Muscle of leg (tissue), 11 donors: ENCODE measurements around the gene ZNF439. TPM values are rescaled to one million over a fixed set of nuclear protein-coding genes. Genes with fewer than 3 reads are reported as not detected.
A peak's percentile ranks its signal among the peaks of the same experiment; 100 is the strongest.
"Not testable (repeated sequence)": the region's sequence is repeated elsewhere in the genome, so short reads cannot be mapped to it uniquely, and the experiment has no call there.

Experiments
- DNase-seq: peaks from one replicate; pipeline ENCODE4 v3.0.0; 2013
- H3K27ac ChIP-seq: one replicate; pipeline ENCODE4 v1.5.1; 2013; ENCODE audit warnings: mild to moderate bottlenecking, low read length, control low read depth
- H3K27me3 ChIP-seq: one replicate; pipeline ENCODE4 v1.6.1; 2013; ENCODE audit warnings: low read length; ENCODE audit not compliant: control insufficient read depth, insufficient read depth
- H3K36me3 ChIP-seq: one replicate; pipeline ENCODE4 v1.6.1; 2013; ENCODE audit warnings: low read length; ENCODE audit not compliant: control insufficient read depth, insufficient read depth
- H3K4me1 ChIP-seq: one replicate; pipeline ENCODE4 v1.6.1; 2013; ENCODE audit warnings: low read length; ENCODE audit not compliant: control insufficient read depth, insufficient read depth
- H3K4me3 ChIP-seq: one replicate; pipeline ENCODE4 v1.5.1; 2013; ENCODE audit warnings: low read length, control low read depth
- H3K9me3 ChIP-seq: replicated peaks from 2 replicates; pipeline ENCODE4 v1.6.1; 2013; ENCODE audit warnings: low read depth, low read length; ENCODE audit not compliant: control insufficient read depth
- WGBS: methylation state at CpG from one replicate; pipeline ENCODE4 v1.1.5; 2013; ENCODE audit warnings: missing lambda C conversion rate; ENCODE audit not compliant: insufficient coverage; 5-methylcytosine and 5-hydroxymethylcytosine counted together
- polyA plus RNA-seq, 8 donors: library from polyadenylated mRNA; unstranded; fragments of 120-200 nt; gene quantifications; one replicate each; pipeline versions ENCODE4 v1.2.1 to v1.2.3, GENCODE V29; 2013; ENCODE audit warnings: inconsistent platforms in 1 of 8, low replicate concordance in 1 of 8; ENCODE audit not compliant: insufficient read length in 8 of 8, insufficient read depth in 1 of 8
- total RNA-seq: library from RNA; stranded (reverse); fragments of 120-200 nt; gene quantifications from one replicate; pipeline ENCODE4 v1.2.4, GENCODE V29; 2013

The ZNF439 gene
- total and polyA plus RNA-seq, 9 donors = 3.2 to 5.7 (median 4.3) TPM

- peaks cover 32% of the 10 kb centered on the region for H3K36me3 ChIP-seq
- DNase-seq = no peak
- H3K4me1 ChIP-seq = no peaks in the 10 kb centered on the region
- no peak overlapping the region for H3K27ac ChIP-seq
- H3K9me3 ChIP-seq = peaks cover 47% of the 10 kb centered on the region
- no peak overlapping the region for H3K4me3 ChIP-seq
- H3K27me3 ChIP-seq = no peaks in the 10 kb centered on the region
- 93% methylated on average over 3 of the region's 8 CpGs for WGBS
These were observed 16.1 kb upstream of the ZNF439 start for GRCh38 chr19:11832253-11832912.

- no peaks in the 10 kb centered on the region for H3K4me1 ChIP-seq
- DNase-seq = no peak
- H3K4me3 ChIP-seq = no peak overlapping the region
- peaks cover 32% of the 10 kb centered on the region for H3K36me3 ChIP-seq
- no peak overlapping the region for H3K27ac ChIP-seq
- no peaks in the 10 kb centered on the region for H3K27me3 ChIP-seq
- WGBS = no CpG with 5 or more reads among the region's 2 CpGs
- peaks cover 46% of the 10 kb centered on the region for H3K9me3 ChIP-seq
These were observed 15.0 kb upstream of the ZNF439 start for GRCh38 chr19:11833541-11833940.

- H3K27ac ChIP-seq, DNase-seq, H3K4me1 ChIP-seq, H3K27me3 ChIP-seq, H3K4me3 ChIP-seq: not testable (repeated sequence)
- H3K36me3 ChIP-seq = peaks cover 24% of the 10 kb centered on the region
- H3K9me3 ChIP-seq = peaks cover 32% of the 10 kb centered on the region
- 67% methylated on average over 1 of the region's 2 CpGs for WGBS
These were observed 12.9 kb upstream of the ZNF439 start for GRCh38 chr19:11835626-11836066.

GRCh38 chr19:11843722-11844121 is 4.8 kb upstream of the ZNF439 start:
- no peak overlapping the region for H3K27ac ChIP-seq

GRCh38 chr19:11847615-11848014 is 911 bp upstream of the ZNF439 start:
- H3K27ac ChIP-seq, H3K36me3 ChIP-seq, H3K4me3 ChIP-seq, H3K9me3 ChIP-seq, H3K27me3 ChIP-seq, DNase-seq: not testable (repeated sequence)
- H3K4me1 ChIP-seq = peaks cover 12% of the 10 kb centered on the region
- WGBS = 32% methylated on average over 5 of the region's 6 CpGs

More at GRCh38 chr19:11843722-11844121, 4.8 kb upstream of the ZNF439 start:
- no peaks in the 10 kb centered on the region for H3K27me3 ChIP-seq
- no peak for DNase-seq
- no peaks in the 10 kb centered on the region for H3K9me3 ChIP-seq
- WGBS = 46% methylated on average over 2 of the region's 2 CpGs
- H3K4me3 ChIP-seq = no peak overlapping the region
- peaks cover 6% of the 10 kb centered on the region for H3K4me1 ChIP-seq
- H3K36me3 ChIP-seq = no peaks in the 10 kb centered on the region

- no peaks in the 10 kb centered on the region for H3K36me3 ChIP-seq
- DNase-seq = no peak
- peak overlapping the region; percentile 65 for H3K4me3 ChIP-seq
- no peak overlapping the region for H3K27ac ChIP-seq
- peaks cover 12% of the 10 kb centered on the region for H3K4me1 ChIP-seq
- H3K9me3 ChIP-seq = peaks cover 2% of the 10 kb centered on the region
- 22% methylated on average over 9 of the region's 11 CpGs for WGBS
- no peaks in the 10 kb centered on the region for H3K27me3 ChIP-seq
These were observed 329 bp upstream of the ZNF439 start for GRCh38 chr19:11848200-11848593.

- H3K36me3 ChIP-seq, H3K27me3 ChIP-seq, H3K4me3 ChIP-seq, DNase-seq, H3K9me3 ChIP-seq, H3K27ac ChIP-seq: not testable (repeated sequence)
- 67% methylated on average over 2 of the region's 4 CpGs for WGBS
- peaks cover 12% of the 10 kb centered on the region for H3K4me1 ChIP-seq
These were observed 1.8 kb downstream of the ZNF439 start for GRCh38 chr19:11850289-11850688.

GRCh38 chr19:11853358-11853757 is 4.8 kb downstream of the ZNF439 start:
- 100% methylated on average over 1 of the region's 3 CpGs for WGBS
- Histone ChIP-seq H3K27me3 (no peaks in the 10 kb centered on the region), H3K9me3 (peaks cover 23% of the 10 kb centered on the region), H3K36me3 (no peaks in the 10 kb centered on the region), H3K4me1 (peaks cover 7% of the 10 kb centered on the region), H3K4me3 (no peak overlapping the region), H3K27ac (no peak overlapping the region)
- no peak for DNase-seq

- no peak overlapping the region for H3K4me3 ChIP-seq
- H3K4me1 ChIP-seq = no peaks in the 10 kb centered on the region
- no peaks in the 10 kb centered on the region for H3K27me3 ChIP-seq
- WGBS = 88% methylated on average over 7 of the region's 12 CpGs
- H3K27ac ChIP-seq = no peak overlapping the region
- no peaks in the 10 kb centered on the region for H3K36me3 ChIP-seq
- DNase-seq = no peak
- H3K9me3 ChIP-seq = peaks cover 47% of the 10 kb centered on the region
These were observed 8.2 kb downstream of the ZNF439 start for GRCh38 chr19:11856596-11857250.

- H3K4me1 ChIP-seq = no peaks in the 10 kb centered on the region
- no peak for DNase-seq
- H3K27me3 ChIP-seq = no peaks in the 10 kb centered on the region
- H3K9me3 ChIP-seq = peaks cover 59% of the 10 kb centered on the region
- H3K4me3 ChIP-seq = no peak overlapping the region
- no peak overlapping the region for H3K27ac ChIP-seq
- H3K36me3 ChIP-seq = no peaks in the 10 kb centered on the region
- WGBS = 100% methylated on average over 6 of the region's 7 CpGs
These were observed 12.2 kb downstream of the ZNF439 start for GRCh38 chr19:11860721-11861120.
